ENCODE measurements around the gene ETV1.

DNA sequence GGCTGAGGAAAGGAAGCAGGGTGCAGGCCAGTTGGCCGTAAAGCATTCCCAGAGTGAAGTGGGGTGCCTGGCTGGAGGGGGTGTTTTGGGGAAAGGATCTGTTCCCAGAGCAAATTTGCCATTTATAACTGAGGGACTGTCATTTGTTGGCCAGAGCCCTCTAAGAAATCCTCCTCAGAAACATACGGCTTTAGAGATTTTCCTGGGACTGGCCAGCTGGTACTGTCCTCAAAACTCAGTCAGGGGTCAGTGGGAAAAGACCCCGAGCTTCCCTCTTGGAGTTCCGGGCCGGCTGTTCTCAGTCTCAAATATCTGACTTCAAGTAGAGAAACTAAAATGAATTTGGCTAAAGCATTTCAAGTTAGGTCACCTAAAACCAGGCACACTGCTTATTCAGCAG is 55.9 kb downstream of the ETV1 start:
- TF ChIP-seq POLR2AphosphoS5 (IDR thresholded peaks at IDR 0.05) (no peak), POLR2A (IDR thresholded peaks at IDR 0.05) (no peak), EP300 (IDR thresholded peaks at IDR 0.05) (no peak)
- TF ChIP-seq, protein P1, sequence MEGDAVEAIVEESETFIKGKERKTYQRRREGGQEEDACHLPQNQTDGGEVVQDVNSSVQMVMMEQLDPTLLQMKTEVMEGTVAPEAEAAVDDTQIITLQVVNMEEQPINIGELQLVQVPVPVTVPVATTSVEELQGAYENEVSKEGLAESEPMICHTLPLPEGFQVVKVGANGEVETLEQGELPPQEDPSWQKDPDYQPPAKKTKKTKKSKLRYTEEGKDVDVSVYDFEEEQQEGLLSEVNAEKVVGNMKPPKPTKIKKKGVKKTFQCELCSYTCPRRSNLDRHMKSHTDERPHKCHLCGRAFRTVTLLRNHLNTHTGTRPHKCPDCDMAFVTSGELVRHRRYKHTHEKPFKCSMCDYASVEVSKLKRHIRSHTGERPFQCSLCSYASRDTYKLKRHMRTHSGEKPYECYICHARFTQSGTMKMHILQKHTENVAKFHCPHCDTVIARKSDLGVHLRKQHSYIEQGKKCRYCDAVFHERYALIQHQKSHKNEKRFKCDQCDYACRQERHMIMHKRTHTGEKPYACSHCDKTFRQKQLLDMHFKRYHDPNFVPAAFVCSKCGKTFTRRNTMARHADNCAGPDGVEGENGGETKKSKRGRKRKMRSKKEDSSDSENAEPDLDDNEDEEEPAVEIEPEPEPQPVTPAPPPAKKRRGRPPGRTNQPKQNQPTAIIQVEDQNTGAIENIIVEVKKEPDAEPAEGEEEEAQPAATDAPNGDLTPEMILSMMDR (IDR thresholded peaks at IDR 0.05) = no peak

Measured in upper lobe of left lung (tissue), 4 donors.